Stimulated activated CD8-positive, alpha-beta memory T cell treated with anti-CD3 and anti-CD28 coated beads, Interleukin-4, amount 100 ng/mL, for 1 hour (primary cell): ENCODE results near the gene PTPN21.

Source experiments
- DNase-seq, 2 donors: peaks; one replicate each; pipeline ENCODE4 v3.0.0-alpha.2; 2020; ENCODE audit warnings: low read depth in 2 of 2, low spot score in 1 of 2

Gene PTPN21

GRCh38 chr14:88507208-88507607 is 47.6 kb downstream of the PTPN21 start:
- DNase-seq: no peak

DNA sequence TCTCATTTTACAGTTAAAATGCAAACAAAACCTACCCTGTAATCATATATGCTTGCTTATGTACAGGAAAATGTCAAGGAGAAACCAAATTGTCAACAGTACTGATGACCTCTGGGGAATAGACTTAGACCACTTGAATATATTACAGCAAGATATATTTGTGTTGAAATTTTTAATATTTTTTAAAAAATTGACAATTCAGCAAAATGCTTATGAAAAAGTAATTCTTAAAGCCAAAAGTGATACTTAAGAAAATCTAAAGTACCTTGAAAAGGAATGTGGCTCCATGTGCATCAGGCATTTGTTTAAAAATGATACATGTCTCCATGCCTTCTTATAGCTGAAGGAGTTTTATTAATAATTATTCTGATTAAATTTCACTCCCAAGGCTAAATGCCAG is 49.2 kb downstream of the PTPN21 start:
- DNase-seq: no peak

- DNase-seq: no peak
These were observed 50.2 kb downstream of the PTPN21 start for GRCh38 chr14:88504602-88505001.

- no peak for DNase-seq
These were observed 50.9 kb downstream of the PTPN21 start for GRCh38 chr14:88503754-88504406.

- DNase-seq: no peak
These were observed 52.1 kb downstream of the PTPN21 start for GRCh38 chr14:88502740-88503139.

DNA sequence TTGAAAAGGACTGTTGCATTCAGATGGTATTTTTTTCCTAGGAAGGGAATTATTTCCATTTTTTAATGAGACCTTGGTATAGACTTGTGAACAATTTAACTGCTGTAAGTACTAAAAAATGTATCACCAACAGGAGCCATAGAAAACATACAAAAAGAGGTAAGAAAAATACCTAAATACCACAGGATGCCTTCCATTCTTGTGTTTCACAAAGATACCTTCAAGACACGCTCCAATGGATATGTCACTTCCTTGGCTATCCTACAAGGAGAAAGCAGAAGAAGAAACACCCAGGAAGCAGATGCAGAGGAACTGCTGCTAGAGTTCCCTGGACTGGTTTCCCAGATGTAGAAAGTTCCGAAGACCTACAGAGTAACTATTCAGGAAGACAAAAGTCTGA is 54.2 kb downstream of the PTPN21 start:
- DNase-seq: no peak

DNA sequence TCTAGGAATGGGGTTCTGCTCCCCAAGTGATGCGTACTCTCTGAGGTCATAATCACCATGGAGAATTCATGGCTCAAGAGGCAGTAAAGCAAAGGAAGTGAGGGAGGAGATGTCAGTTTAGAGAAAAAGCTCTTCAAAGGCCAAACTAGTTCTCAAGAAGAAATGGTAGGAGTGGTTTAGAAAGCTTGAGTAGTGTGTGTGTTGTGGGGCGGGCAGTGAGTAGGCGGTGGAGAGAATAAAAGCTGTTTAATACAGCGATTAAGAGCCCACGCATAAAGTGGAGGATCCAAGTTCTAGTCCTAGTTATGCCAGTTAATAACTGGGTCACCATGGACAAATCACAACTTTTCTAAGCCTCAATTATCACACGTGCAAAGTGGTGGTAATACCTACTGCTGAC is 55.6 kb downstream of the PTPN21 start:
- DNase-seq: no peak

GRCh38 chr14:88496414-88496813 is 58.4 kb downstream of the PTPN21 start:
- no peak for DNase-seq

DNA sequence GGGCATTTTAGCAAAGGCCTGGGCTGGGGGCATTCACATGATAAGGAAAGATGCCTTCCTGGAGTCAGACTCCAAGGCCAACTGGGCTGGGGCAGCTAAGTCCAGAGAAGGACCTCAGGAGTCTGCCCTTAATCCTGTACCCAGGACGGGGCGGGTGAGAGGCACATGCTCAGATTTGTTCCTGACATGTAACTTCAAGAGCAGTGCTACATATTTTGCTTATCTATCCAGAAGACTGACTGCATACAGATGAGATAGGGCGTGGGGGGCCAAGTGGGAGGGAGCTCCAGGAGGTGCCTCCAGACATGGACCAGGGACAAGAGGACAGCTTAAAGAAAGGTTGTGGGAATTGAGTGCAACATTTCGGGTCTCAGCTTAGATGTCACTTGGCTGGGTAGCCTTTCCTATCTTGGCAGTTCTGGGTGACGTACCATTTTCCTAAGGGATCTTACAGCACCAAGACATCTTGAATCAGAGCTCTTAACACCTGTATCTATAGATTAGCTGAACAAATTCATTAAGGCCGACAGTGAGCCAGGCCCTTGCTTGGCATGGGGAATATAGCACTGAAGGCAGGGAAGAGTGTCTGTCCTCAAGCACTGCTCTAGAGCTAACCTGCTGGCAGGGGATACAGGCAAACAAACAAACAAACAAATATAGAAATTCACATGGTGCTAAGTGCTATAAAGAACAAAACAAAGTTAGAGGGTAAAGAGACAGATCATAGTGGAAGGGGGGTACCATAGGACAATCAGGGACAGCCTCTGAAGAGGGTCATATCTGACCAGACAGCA is 61.2 kb downstream of the PTPN21 start:
- DNase-seq: no peak

DNA sequence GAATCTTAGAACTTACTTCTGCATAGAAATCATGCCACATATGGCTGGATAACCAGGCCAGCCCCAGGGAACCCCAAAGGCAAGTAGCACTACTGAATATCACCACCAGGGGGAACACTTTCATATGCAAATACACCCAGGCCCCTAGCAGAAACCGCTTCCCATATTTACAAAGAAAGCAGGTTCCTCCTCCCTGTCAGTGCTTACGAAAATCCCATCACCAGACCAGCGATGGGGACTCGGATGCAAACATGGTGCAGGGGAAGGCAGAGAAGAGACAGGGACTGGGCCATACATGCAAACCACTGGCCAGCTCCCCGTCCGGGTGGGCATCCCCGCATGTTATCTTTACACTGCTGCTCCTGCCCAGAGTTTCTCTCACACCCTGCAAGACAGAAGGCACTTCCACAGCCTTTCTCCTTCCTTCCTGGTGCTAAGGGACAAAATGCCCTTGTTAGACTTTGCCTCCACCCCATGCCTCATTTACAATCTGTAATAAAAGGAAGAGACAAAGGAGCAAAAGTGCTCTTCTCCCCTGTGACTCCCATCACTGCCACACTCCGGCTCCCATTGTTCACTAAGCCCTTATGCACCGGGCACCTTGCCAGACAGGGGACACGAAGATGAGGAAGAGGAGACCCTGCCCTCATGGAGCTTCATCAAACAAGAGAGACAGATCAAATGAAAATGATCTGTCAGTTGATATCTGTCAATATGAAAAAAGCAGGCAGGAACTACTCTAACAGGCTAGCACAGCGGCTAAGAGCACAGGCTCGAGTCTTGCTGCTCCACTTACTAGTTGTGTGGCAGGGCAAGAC is 62.3 kb downstream of the PTPN21 start:
- DNase-seq: peak; percentile 22 to 25

- no peak for DNase-seq
These were observed 64.6 kb downstream of the PTPN21 start for GRCh38 chr14:88490168-88490567.

DNA sequence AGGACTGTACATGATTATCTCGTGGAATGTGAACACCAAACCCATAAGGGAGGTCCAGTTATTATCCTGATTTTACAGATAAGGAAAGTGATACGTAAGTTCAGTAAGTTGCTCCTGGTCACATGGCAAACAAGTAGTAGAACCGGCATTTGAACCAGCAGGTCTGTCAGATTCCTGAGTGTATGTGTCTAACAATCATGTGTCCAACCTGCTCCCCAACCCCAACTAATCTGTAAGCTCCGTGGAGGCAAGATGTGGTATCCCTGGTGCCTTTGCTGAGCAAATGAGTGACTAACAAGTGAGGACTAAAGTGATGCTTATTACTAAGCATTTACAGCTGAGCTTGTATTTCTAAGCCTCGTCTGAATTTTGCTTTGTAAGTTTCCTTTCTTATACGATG is 65.9 kb downstream of the PTPN21 start:
- DNase-seq: no peak

DNA sequence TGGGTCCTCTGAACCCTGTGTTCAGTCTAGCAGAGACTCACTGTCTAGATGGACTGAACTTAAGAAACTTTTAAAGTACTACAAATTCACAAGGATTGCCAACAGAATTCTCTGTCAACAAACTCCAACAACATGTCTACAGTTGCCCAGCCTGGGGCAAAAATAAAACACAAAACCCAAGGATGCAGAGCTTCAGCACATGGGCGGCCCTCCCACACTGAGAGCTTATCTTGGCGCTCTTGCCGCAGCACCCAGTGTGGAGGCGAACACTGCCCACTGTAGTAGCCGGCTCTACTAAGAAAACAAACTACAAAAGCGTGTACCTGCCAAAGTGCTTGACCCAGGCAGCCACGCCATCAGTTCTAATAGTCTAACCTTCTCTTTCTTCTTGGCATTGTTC is 66.7 kb downstream of the PTPN21 start:
- no peak for DNase-seq

GRCh38 chr14:88482524-88482923 is 72.3 kb downstream of the PTPN21 start:
- DNase-seq: no peak

DNA sequence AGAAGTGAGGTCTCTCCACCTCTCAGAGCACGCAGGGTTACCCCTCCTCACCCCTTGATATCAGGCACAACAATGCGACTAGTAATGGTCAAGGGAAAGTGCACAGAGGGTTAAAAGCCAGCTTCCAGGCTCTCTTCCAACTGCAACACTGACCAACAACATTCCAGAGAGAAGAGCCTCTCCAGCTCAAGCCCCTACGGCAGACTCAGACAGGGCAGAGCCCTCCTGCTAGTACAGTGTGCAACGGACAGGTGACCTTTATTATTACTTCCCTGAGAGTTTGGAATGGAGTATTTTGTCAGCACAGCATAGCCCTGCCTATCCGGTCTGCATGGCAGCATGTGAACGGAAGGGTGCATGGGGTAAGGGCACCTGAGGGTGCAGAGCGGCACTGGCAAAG is 73.0 kb downstream of the PTPN21 start:
- no peak for DNase-seq

GRCh38 chr14:88481059-88481458 is 73.7 kb downstream of the PTPN21 start:
- no peak for DNase-seq

DNA sequence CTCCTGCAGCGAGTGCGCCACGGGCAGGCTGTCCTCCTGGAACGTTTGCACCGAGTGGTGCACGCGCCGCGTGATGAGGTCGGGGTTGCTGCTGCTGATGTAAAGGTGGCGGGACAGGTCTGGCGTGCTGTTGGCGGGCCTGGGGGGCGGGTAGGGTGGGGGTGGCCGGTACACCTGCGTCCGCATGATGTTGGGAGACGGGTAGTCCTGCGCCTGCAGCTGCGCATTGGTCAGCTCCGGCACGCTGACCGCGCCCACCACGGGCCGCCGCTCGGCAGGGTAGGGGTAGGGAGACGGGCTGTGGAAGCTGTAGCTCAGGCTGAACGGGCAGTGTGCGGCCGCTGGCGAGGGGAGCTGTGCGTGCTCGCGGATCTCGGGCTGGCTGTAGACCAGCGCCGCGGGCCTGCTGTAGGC is 75.2 kb downstream of the PTPN21 start:
- DNase-seq: no peak

- no peak for DNase-seq
These were observed 75.9 kb downstream of the PTPN21 start for GRCh38 chr14:88478931-88479330.

- no peak for DNase-seq
These were observed 77.1 kb downstream of the PTPN21 start for GRCh38 chr14:88477513-88478250.

GRCh38 chr14:88476825-88477224 is 78.0 kb downstream of the PTPN21 start:
- no peak for DNase-seq

GRCh38 chr14:88476214-88476774 is 78.5 kb downstream of the PTPN21 start:
- DNase-seq: no peak
